Cerebellar cortex (tissue), 1 donor: Measurements from ENCODE around the gene STIP1.

Source experiments
- DNase-seq: peaks from one replicate; pipeline ENCODE4 v3.0.0-alpha.2; 2015; ENCODE audit warnings: low spot score

The STIP1 gene

DNA sequence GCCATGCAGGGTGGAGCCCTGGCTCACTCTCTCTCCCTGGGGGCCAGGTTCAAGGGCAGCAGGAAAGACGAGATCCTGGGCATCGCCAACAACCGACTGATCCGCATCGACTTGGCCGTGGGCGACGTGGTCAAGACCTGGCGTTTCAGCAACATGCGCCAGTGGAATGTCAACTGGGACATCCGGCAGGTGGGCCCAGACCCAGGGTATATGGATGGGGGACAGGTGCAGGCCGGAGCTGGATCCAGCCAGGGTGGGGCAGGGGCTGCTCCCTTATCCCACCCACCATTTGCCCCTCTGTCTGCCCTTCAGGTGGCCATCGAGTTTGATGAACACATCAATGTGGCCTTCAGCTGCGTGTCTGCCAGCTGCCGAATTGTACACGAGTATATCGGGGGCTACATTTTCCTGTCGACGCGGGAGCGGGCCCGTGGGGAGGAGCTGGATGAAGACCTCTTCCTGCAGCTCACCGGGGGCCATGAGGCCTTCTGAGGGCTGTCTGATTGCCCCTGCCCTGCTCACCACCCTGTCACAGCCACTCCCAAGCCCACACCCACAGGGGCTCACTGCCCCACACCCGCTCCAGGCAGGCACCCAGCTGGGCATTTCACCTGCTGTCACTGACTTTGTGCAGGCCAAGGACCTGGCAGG, 37.2 kb downstream of the STIP1 start:
- DNase-seq: no peak

DNA sequence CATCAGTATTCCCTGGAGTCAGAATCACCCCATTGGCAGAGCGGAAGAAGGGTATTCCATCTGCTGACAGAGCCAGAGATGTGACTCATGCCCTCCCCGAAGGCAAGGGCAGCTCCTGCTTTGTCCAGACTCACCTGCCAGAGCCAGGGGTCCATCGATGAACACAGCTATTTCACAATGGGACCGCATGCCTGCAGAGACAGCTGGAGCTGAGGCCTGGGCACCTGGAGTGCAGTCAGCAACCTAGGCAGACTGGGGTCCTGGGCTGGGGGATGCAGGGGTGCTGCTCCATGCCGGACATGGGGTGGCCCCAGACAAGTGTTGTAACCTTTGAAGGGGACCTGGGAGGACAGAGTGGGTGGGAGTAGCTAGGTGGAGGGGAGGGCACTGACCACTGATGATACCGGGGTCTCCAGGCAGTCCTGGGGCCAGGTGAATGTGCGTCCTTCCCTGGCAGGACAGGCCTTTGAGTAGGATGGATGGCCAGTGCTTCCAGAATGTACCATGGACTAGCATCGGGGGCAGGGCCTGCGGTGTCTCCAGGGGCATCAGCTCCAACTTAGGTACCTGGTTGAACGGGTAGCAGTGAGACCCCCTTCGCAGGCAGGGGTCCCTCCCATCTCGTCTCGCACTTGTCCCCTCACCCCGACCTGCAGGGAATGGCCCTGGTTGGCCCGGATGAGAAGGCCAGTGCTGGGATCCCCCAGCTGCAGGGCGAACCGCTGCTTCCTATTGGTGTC, 38.4 kb downstream of the STIP1 start:
- DNase-seq: no peak

DNA sequence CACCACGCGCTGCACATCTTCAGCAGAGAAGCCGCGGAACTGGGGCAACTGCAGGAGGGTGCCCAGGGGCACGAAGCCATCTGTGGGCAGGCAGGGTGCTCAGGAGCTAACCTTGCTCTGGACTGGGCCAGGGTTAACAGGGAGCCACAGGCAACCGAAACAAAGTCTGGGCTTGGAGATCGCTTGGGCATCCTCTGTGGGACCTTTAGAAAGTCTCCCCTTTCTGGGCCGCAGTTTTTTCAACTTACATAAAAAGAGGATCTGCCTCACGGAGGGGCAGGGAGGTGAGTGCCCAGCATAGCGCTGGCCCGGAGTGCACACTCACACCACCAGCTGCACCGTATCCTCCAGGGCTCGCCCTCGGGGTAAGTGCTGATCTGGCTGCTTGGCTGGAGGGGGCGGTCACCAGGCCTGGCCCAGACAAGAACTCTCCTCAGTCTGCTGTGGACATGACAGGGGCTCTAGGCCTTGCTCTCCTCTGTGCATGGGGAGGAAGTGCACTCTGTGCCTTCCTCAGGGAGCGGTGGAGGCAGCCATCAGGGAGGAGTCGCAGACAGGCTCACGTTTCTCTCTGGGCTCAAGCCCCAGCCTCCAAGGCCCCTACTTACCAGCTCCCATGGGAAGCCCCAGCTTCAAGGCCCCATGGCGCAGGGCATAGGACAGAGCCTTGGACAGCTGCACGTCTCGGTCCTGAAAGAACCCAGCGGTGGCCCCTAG, 39.1 kb downstream of the STIP1 start:
- DNase-seq: no peak

DNA sequence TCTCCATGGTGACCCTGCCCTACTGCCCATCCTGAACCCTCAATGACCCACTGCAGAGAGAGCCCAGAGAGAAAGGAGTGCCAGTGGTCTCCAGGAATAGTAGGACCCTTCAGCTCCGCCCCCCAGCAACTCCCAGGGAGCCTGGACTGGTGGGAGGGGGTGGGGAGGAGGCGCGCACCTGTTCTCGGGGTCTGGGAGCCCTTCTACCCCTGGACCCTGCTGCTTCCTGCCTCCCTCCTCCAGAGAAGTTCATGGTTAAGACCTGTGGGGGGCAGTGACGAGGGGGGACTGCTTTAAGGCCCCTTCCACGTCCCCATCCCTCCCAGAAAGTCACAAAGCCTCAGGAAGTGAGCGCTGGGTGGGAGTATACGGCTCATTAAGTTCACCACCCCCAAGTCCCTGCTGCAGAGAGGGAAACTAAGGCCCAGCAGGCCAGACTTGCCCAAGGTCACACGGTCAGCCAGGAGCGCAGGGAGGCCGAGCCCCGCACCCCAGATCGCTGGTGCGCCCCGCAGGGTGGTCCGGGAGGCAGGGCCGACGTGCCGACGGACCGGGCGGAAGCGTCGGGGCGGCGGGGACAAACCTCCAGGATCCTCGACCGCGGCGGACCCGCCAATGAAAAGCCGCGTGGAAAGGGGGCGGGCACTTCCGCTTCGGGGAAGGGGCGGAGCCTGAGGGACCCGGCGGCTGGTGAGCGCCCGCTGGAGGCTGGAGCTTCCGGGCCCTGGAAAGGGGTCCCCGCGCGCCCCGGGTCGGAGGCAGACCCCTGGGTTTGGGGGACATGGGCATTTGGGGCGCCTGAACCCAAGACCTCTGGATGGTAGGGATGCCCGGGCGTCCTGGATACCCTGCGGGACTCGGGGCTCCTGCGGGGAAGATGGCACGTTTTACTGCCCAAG, 39.9 kb downstream of the STIP1 start, which contains the start of the genes NUDT22 and TRPT1:
Gene NUDT22 (plus strand): TSS at position 667 of the 899 bp plus-strand sequence. CDS start 379 bp downstream, outside the sequence.
Gene TRPT1 (minus strand): TSS at position 579 of the 899 bp plus-strand sequence. CDS start 326 bp downstream, at position 253.
- peak; percentile 82 for DNase-seq

DNA sequence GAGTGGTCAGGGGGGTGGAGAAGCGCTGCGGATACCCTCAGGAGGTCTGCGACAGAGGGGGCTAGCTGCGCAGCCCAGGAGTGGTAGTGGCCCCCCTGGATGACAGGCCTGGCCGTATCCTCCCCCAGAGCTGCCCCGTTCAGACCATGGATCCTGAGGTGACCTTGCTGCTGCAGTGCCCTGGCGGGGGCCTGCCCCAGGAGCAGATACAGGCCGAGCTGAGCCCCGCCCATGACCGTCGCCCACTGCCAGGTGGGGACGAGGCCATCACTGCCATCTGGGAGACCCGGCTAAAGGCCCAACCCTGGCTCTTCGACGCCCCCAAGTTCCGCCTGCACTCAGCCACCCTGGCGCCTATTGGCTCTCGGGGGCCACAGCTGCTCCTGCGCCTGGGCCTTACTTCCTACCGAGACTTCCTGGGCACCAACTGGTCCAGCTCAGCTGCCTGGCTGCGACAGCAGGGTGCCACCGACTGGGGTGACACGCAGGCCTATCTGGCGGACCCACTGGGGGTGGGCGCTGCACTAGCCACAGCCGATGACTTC, 40.6 kb downstream of the STIP1 start:
- no peak for DNase-seq

DNA sequence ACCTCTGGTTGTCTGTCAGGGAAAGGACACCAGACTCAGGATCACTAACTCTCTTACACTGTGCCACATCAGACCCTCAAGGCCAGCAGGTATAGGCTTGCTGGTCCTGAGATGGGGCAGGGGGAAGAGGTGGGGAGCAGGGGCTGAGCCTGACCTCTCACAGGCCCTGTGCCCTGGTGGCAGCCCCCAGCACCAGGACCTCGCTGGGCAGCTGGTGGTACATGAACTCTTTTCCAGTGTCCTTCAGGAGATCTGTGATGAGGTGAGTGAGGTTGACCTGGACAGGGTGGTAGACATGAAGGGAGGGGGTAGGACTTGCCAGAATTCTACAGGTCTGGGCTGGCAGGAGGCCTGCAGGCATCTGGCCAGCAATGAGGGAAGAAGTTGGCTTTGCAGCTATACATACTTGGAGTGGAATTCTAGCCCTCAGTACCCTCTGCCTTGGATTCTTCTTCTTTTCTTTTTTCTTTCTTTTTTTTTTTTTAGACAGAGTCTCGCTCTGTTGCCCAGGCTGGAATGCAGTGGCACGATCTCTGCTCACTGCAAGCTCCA, 41.5 kb downstream of the STIP1 start:
- DNase-seq: no peak

DNA sequence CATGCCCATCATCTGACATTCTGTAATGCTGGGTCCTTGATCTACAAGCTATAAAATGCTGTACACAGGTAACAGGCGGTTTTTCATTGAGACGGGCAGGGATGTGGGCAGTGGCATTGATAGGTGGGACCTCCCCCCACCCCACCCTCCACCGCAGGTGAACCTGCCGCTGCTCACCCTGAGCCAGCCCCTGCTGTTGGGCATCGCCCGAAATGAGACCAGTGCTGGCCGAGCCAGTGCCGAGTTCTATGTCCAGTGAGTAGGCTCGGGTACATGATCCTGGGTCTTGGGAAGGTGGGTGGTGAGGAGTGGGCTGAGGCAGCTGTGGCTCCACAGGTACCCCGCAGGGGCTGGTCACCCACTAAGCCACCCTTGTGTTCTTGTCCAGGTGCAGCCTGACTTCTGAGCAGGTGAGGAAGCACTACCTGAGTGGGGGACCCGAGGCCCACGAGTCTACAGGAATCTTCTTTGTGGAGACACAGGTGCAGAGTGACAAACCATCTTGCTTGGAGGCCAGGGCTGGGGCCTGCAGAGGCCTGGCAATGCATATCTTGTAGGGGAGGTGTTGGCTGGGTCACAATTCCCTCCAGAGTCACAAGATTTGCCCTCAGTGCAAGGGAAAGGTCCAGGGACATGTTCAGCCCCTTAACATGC, 43.2 kb downstream of the STIP1 start:
- DNase-seq: no peak

DNA sequence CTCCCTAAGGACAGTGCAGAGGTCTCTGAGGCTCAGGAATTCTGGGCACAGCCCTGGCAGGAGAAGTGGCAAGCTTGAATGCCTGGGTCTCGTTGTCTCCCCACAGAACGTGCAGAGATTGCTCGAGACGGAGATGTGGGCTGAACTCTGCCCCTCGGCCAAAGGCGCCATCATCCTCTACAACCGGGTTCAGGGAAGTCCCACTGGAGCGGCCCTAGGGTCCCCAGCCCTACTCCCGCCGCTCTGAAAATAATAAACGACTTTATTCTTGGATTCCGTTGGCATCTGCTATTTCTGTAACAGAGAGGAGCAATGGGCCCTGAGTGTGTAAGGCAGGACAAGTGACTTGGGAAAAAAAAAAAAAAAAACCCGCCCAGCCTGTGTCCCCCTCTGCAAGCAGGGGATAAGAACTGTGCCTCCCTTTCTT, 43.8 kb downstream of the STIP1 start:
- DNase-seq: no peak

DNA sequence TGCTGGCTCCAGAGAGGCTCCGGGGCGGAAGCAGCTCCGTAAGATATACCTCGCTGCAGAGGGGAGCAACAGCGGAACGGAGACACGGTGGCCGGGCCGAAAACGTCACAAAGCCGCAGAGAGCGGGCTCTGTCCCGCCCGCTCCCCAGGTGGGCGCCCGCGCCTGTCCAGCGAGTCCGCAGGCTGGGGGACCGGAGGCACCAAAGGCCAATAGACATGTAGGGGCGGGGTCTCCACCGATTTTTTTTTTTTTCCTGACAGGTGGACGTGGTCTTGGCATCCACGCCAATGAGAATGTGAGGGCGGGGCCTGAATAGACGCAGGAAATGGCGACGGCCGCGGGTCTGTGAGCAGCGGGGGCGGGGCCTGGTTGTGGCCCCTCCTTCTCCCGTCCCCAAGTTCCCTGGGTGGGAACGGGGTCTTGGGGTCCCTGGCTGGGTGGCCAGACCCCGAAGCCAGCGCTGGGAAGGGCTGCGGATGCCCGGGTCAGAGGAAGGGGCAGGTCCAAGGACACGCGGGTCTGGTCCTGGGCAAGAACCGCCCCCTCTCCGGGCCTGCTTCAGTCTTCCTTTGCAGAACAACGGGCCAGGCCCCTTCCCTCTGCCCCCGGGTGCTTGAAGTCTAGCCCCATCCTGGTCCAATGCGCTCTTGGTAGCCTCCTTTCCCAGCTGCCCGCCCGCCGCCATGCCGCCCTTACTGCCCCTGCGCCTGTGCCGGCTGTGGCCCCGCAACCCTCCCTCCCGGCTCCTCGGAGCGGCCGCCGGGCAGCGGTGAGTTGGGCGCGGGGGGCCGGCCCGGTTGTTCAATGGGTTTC, 44.4 kb downstream of the STIP1 start, which contains the start of gene DNAJC4:
Gene DNAJC4 (plus strand): TSS at position 378 of the 814 bp plus-strand sequence. CDS start 307 bp downstream, at position 685.
- peak; percentile 98 for DNase-seq

DNA sequence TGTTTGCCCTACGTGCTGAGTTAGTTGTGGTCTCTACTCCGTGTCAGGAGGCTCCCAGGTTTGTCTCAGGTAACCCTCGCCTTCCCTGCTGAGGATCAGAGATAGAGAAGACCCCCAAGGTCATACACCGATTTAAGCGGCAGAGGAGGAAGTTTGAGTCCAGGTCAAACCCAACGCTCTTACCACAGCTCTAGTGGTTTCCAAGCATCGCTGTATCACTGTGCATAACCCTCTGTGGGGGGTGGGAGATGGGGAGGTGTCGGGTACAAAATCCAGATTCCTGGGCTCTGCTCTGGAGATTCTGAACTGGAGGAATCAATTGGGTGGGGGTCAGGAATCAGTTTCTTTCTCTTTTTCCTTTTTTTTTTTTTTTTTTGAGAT, 45.0 kb downstream of the STIP1 start:
- DNase-seq: no peak

DNA sequence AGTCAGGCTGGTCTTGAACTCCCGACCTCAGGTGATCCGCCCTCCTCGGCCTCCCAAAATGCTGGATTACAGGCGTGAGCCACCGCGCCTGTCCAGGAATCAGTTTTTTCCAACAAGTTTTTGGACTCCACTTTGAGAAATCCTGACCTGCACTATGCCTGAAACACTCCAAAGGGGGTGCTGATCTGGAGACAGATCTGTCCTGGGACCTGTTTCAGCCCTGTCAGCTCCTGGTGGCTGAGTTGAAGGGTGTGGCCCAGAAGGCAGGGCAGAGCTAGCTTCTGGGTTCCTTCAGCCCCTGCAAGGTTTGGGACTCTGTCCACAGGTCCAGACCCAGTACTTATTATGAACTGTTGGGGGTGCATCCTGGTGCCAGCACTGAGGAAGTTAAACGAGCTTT, 45.6 kb downstream of the STIP1 start:
- DNase-seq: no peak

DNA sequence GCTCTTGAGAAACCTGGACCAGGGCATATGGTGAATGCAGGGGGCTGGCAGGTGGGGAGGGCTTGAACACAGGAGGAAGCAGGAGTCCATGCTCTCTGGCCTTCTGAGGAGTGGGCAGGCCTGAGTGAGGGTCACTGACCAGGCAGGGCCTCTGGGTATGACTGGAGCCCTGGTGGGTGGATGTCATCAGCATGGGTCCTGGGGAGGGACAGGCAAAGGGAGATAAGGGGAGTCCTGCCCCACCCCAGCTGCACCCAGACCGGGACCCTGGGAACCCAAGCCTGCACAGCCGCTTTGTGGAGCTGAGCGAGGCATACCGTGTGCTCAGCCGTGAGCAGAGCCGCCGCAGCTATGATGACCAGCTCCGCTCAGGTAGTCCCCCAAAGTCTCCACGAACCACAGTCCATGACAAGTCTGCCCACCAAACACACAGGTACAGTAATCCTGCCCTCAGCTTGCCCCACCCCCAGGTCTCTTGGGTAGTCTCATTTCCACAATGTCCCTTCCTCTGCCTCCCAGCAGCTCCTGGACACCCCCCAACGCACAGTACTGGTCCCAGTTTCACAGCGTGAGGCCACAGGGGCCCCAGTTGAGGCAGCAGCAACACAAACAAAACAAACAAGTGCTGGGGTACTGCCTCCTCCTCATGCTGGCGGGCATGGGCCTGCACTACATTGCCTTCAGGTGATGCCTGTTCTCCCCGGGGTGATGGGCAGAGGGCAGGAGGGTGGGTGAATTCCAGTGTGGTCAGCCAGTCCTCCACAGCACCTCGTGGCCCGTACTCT, 46.4 kb downstream of the STIP1 start:
- no peak for DNase-seq

DNA sequence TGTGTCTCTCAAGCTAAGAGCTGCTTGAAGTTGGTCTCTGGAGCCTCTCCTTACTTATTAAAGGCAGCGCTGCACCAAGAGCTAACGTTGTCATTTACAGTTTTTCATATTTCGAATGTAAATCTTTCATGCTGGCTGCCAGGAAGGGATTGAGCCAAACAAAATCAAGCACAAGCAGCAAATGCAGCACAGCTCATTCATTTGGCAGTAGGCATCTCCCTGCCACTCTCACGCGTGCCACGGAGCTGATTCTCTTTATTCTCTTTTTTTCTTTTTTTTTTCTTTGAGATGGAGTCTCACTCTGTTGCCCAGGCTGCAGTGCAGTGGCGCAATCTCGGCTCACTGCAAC, 47.0 kb downstream of the STIP1 start:
- no peak for DNase-seq

DNA sequence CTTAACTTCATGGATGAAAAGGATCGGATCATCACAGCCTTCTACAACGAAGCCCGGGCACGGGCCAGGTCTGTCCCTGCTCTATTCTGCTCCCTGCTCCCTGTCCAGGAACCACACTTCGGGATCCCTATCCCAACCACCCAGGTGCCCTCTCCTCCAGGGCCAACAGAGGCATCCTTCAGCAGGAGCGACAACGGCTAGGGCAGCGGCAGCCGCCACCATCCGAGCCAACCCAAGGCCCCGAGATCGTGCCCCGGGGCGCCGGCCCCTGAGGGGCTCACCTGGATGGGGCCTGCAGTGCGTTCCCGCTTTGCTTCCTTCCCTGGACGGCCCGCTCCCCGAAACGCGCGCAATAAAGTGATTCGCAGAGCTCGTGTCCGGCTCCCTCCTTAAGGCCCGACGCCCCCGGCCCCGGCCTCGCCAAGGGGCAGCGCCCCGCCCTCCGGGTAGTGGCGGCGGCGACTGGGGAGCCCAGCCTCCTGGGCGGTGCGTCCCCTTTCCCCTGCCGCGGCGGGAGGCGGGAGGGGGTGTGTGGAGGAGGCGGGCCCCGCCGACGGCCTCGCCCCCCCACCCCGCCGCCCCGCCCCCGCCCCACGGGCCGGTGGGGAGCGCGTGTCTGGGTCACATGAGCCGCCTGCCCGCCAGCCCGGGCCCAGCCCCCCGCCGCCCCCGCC, 48.1 kb downstream of the STIP1 start, which contains the start of gene VEGFB:
Gene VEGFB (plus strand): TSS at position 672 of the 674 bp plus-strand sequence. CDS start 250 bp downstream, outside the sequence.
- no peak for DNase-seq

DNA sequence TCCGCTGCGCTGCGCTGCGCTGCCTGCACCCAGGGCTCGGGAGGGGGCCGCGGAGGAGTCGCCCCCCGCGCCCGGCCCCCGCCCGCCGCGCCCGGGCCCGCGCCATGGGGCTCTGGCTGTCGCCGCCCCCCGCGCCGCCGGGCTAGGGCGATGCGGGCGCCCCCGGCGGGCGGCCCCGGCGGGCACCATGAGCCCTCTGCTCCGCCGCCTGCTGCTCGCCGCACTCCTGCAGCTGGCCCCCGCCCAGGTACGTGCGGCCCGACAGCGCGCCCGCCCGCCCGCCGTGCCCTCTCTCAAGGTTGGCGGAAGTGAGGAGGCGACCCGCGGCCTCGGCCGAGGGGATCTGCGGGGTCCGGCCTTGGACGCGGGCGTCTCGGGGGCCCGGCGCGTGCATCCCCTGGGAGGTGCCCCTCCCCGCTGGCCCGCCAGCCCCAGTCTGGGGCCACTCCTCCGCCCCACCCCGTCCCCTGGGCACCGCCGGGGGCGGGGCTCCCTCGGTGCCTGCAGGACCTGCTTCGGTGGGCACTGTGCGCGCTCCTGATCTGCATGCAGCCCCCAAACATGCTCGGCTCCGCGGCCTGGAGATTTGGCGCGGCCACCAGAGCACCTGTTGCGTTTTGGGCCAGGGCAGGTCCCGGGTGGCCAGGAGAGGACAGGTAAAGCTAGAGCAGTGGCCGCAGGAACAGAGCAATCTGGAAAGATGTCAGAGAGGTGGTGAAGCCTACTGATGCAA, 48.8 kb downstream of the STIP1 start:
- no peak for DNase-seq

DNA sequence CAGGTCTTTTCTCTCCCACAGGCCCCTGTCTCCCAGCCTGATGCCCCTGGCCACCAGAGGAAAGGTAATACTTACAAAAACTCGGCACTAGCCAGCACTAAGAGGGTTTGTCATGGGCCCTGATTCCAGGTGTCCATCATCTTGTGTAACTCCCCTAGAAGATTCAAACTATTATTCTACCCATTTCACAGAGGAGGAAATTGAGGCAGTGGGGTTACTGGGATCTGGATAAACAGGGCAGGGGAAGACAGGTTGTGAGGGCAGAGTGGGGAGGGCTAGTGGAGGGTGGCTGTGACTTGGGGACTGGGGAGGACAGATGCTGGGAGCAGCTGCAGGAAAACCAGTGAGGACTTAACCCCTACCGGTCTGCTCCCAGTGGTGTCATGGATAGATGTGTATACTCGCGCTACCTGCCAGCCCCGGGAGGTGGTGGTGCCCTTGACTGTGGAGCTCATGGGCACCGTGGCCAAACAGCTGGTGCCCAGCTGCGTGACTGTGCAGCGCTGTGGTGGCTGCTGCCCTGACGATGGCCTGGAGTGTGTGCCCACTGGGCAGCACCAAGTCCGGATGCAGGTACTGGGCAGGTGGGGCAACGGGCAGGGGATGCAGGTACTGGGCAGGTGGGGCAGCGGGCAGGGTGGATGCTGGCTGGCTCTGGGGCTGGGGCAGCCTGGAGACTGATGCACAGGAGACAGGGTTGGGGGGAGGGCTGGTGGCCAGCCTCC, 49.6 kb downstream of the STIP1 start:
- no peak for DNase-seq

DNA sequence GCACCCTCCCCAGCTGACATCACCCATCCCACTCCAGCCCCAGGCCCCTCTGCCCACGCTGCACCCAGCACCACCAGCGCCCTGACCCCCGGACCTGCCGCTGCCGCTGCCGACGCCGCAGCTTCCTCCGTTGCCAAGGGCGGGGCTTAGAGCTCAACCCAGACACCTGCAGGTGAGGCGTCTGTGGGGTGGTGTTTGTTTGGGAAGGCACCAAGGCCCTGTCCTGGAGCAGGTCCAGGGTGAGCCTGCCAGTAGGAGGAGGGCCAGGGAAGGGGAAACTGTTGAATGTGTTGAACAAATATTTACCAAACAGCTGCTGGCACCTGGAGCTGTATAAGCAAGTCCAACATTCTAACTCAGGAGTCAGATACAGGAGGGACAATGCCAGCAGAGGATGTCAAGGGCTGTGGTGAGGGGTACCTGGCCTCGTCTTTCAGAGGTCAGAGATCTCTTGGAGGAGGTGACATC, 51.5 kb downstream of the STIP1 start:
- DNase-seq: no peak
